ENCODE measurements around the gene PDE4D.

- no peak for TF ChIP-seq POLR2A (IDR thresholded peaks at IDR 0.05)
- TF ChIP-seq, protein P1, sequence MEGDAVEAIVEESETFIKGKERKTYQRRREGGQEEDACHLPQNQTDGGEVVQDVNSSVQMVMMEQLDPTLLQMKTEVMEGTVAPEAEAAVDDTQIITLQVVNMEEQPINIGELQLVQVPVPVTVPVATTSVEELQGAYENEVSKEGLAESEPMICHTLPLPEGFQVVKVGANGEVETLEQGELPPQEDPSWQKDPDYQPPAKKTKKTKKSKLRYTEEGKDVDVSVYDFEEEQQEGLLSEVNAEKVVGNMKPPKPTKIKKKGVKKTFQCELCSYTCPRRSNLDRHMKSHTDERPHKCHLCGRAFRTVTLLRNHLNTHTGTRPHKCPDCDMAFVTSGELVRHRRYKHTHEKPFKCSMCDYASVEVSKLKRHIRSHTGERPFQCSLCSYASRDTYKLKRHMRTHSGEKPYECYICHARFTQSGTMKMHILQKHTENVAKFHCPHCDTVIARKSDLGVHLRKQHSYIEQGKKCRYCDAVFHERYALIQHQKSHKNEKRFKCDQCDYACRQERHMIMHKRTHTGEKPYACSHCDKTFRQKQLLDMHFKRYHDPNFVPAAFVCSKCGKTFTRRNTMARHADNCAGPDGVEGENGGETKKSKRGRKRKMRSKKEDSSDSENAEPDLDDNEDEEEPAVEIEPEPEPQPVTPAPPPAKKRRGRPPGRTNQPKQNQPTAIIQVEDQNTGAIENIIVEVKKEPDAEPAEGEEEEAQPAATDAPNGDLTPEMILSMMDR (IDR thresholded peaks at IDR 0.05): no peak
Measured at GRCh38 chr5:59362438-59362837, 531.1 kb downstream of the PDE4D start.

Measured in right lobe of liver (tissue), 4 donors.